ENCODE results near the gene DPP9. TPM values are rescaled to one million over a fixed set of nuclear protein-coding genes. Genes with fewer than 3 reads are reported as not detected.

DPP9 gene
- polyA plus RNA-seq, 1 of the 3 experiments (the other 2 are of a cell fraction), result 17.1 TPM

DNA sequence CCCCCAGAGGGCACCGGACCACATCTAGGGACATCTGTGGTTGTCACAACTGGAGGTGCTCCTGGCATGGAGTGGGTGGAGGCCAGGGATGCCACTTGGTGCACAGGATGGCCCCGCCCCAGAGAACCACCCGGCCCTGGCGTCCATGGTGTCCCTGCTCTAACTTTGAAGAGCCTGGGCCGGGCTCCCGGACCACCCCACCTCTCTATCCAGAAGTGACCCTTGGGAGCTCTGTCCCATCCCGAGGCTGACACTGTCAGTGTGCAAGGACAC is 30.6 kb downstream of the DPP9 start:
- H3F3A ChIP-seq (replicated peaks; ENCODE audit: insufficient read depth), result peaks cover 31% of the 10 kb centered on the region
- peaks cover 36 to 61% of the 10 kb centered on the region in 2 experiments for H3K36me3 ChIP-seq (replicated peaks in 1 of 2; ENCODE audit: control insufficient read depth in 1 of 2, insufficient read depth in 2 of 2, low read length in 1 of 2)
- POLR2A ChIA-PET, result no interaction called here
- 100% methylated on average over 1 of the region's 7 CpGs for WGBS (ENCODE audit: low lambda C conversion rate)
- peaks cover 0 to 28% of the 10 kb centered on the region in 2 experiments; a peak in 2 of 4 replicates for H3K4me1 ChIP-seq (ENCODE audit: control insufficient read depth in 1 of 2, insufficient read depth in 2 of 2, low read depth in 1 of 2, low read length in 1 of 2)
- no peaks in the 10 kb centered on the region for H3K9me3 ChIP-seq
- TF ChIP-seq NRF1 (IDR thresholded peaks at IDR 0.05; ENCODE audit: low read depth, low read length) (no peak), EZH2phosphoT487 (IDR thresholded peaks at IDR 0.05; ENCODE audit: borderline replicate concordance, low read depth) (no peak), FOXJ3 (CRISPR knock-in tag; IDR thresholded peaks at IDR 0.05) (no peak), JUND (IDR thresholded peaks at IDR 0.05) (no peak), RFX5 (IDR thresholded peaks at IDR 0.05; ENCODE audit: low read length) (no peak), SMC3 (IDR thresholded peaks at IDR 0.05; ENCODE audit: low read depth, low read length) (no peak), MEF2A (IDR thresholded peaks at IDR 0.05; ENCODE audit: borderline replicate concordance, low read depth) (no peak), FOXM1 (IDR thresholded peaks at IDR 0.05; ENCODE audit: low read depth) (no peak)
- TF ChIP-seq, protein P1, sequence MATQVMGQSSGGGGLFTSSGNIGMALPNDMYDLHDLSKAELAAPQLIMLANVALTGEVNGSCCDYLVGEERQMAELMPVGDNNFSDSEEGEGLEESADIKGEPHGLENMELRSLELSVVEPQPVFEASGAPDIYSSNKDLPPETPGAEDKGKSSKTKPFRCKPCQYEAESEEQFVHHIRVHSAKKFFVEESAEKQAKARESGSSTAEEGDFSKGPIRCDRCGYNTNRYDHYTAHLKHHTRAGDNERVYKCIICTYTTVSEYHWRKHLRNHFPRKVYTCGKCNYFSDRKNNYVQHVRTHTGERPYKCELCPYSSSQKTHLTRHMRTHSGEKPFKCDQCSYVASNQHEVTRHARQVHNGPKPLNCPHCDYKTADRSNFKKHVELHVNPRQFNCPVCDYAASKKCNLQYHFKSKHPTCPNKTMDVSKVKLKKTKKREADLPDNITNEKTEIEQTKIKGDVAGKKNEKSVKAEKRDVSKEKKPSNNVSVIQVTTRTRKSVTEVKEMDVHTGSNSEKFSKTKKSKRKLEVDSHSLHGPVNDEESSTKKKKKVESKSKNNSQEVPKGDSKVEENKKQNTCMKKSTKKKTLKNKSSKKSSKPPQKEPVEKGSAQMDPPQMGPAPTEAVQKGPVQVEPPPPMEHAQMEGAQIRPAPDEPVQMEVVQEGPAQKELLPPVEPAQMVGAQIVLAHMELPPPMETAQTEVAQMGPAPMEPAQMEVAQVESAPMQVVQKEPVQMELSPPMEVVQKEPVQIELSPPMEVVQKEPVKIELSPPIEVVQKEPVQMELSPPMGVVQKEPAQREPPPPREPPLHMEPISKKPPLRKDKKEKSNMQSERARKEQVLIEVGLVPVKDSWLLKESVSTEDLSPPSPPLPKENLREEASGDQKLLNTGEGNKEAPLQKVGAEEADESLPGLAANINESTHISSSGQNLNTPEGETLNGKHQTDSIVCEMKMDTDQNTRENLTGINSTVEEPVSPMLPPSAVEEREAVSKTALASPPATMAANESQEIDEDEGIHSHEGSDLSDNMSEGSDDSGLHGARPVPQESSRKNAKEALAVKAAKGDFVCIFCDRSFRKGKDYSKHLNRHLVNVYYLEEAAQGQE (IDR thresholded peaks at IDR 0.05; ENCODE audit: low read depth, low read length), result no peak
- TF ChIP-seq, protein P2, sequence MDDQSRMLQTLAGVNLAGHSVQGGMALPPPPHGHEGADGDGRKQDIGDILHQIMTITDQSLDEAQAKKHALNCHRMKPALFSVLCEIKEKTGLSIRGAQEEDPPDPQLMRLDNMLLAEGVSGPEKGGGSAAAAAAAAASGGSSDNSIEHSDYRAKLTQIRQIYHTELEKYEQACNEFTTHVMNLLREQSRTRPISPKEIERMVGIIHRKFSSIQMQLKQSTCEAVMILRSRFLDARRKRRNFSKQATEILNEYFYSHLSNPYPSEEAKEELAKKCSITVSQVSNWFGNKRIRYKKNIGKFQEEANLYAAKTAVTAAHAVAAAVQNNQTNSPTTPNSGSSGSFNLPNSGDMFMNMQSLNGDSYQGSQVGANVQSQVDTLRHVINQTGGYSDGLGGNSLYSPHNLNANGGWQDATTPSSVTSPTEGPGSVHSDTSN (IDR thresholded peaks at IDR 0.05), result no peak
- H3K79me2 ChIP-seq (ENCODE audit: insufficient read depth), result no peaks in the 10 kb centered on the region; the same call in 1 of the 2 replicates
- no peak overlapping the region for H3K4me3 ChIP-seq (ENCODE audit: low read depth in 2 of 2, low read length in 1 of 2)
- H2AFZ ChIP-seq (ENCODE audit: low read depth), result no peak overlapping the region
- no peaks in the 10 kb centered on the region for H4K20me1 ChIP-seq (ENCODE audit: insufficient read depth)
- H3K9ac ChIP-seq, result no peak overlapping the region
- no peaks in the 10 kb centered on the region for H3K9me2 ChIP-seq
- H3K27ac ChIP-seq (ENCODE audit: low read depth in 2 of 2, low read length in 1 of 2), result no peak overlapping the region
- DNase-seq, result no peak
- no peak overlapping the region for H3K4me2 ChIP-seq
- no peaks in the 10 kb centered on the region for H3K27me3 ChIP-seq (ENCODE audit: insufficient read depth)
- CTCF ChIA-PET, result no interaction called here

DNA sequence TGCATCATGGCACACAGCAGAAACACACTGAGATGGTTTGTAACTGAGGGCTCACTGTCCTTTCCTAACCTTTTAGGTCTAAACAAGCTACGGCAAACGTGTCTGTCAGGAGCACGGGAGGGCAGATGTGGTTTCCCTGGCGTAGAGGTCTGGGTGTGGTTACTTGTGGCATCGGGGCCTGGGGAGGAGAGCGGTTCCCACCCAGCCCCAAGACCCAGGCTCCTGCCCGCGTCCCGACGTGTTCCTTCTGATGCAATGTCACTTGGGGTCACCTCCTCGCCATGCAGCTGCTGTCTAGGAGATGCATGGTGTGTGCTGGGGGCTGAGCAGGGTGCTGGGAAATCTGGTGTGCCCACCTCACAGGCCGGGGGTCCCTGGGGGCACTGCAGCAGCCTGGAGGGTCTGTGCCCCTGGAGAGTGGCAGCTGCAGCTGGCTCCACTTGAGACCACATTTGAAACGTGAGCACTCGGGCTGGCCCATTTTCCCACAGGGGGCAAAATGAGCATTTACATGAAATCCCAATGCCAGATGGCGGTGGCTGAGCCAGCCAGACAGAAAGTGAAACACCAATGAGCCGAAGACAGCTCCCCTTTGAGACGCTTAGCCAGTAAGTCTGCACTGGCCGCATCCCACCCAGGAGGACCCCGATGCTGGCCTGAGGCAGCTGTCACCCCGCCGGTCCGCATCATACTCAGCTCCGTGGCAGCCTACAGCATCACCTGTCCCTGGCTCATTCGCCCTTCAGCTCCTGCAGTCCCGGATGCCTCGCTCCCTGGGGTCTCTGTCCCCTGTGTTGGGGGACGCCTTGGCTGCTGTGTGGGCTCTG is 31.2 kb downstream of the DPP9 start:
- Histone ChIP-seq H3K79me2 (ENCODE audit: insufficient read depth) (no peaks in the 10 kb centered on the region; the same call in 1 of the 2 replicates), H3K27ac (ENCODE audit: low read depth in 2 of 2, low read length in 1 of 2) (no peak overlapping the region), H3K36me3 (replicated peaks in 1 of 2; ENCODE audit: control insufficient read depth in 1 of 2, insufficient read depth in 2 of 2, low read length in 1 of 2) (peaks cover 40 to 57% of the 10 kb centered on the region in 2 experiments), H3F3A (replicated peaks; ENCODE audit: insufficient read depth) (peaks cover 27% of the 10 kb centered on the region), H3K9me3 (no peaks in the 10 kb centered on the region), H3K4me3 (ENCODE audit: low read depth in 2 of 2, low read length in 1 of 2) (no peak overlapping the region), H3K4me1 (ENCODE audit: control insufficient read depth in 1 of 2, insufficient read depth in 2 of 2, low read depth in 1 of 2, low read length in 1 of 2) (peaks cover 0 to 27% of the 10 kb centered on the region in 2 experiments; a peak in 2 of 4 replicates), H2AFZ (ENCODE audit: low read depth) (no peak overlapping the region), H3K9me2 (no peaks in the 10 kb centered on the region), H3K27me3 (ENCODE audit: insufficient read depth) (no peaks in the 10 kb centered on the region), H3K4me2 (no peak overlapping the region), H4K20me1 (ENCODE audit: insufficient read depth) (no peaks in the 10 kb centered on the region), H3K9ac (no peak overlapping the region)
- TF ChIP-seq, protein P2 (IDR thresholded peaks at IDR 0.05), result no peak
- TF ChIP-seq GATA2 (CRISPR knock-in tag; IDR thresholded peaks at IDR 0.05) (no peak), RCOR1 (IDR thresholded peaks at IDR 0.05; ENCODE audit: low read length) (no peak), TAF1 (IDR thresholded peaks at IDR 0.05; ENCODE audit: borderline replicate concordance, low read depth, low read length) (no peak)
- ChIA-PET CTCF (interaction anchor here (0.8 kb wide), 1 partner anchor 56 kb away, joined by 4 read pairs; no protein-coding TSS in a partner anchor), POLR2A (no interaction called here)
- DNase-seq, result no peak
- 94% methylated on average over 9 of the region's 27 CpGs for WGBS (ENCODE audit: low lambda C conversion rate)
